Naive thymus-derived CD8-positive, alpha-beta T cell (primary cell): ENCODE measurements around the gene PPM1J. TPM values are rescaled to one million over a fixed set of nuclear protein-coding genes. Genes with fewer than 3 reads are reported as not detected.

ENCODE experiments used
- ATAC-seq, 2 donors: fragments of 150-1000 bp; cut with Tn5 transposase in 1 of 2; sonication (Bioruptor Pico), chemical (Tn5 transposase) in 1 of 2; 1 replicate in 1 of 2; 2 replicates in 1 of 2; pipeline ENCODE4 v1.10.0; 2021; ENCODE audit warnings: mild to moderate bottlenecking in 2 of 2, moderate library complexity in 2 of 2
- POLR2A ChIA-PET: fragments of 350-600 bp; sonication (Branson Sonifier 250); formaldehyde crosslinking; loops from one replicate; lab custom pipeline; 2021; ENCODE audit warnings: antibody characterized with exemption; lab: Charles Lee
- DNase-seq, 10 donors: peaks; one replicate each; pipeline versions ENCODE4 v3.0.0 to v3.0.0-alpha.2; 2020 to 2022
- H3K27ac Mint-ChIP-seq, 10 donors: one replicate each; pipeline ENCODE4 v1.8.0; 2020 to 2022; ENCODE audit warnings: mild to moderate bottlenecking in 10 of 10, mixed read lengths in 10 of 10, moderate library complexity in 4 of 10, inconsistent platforms in 1 of 10
- H3K27me3 Mint-ChIP-seq, 5 donors: one replicate each; pipeline ENCODE4 v1.8.0; 2021 to 2022; ENCODE audit warnings: mixed read lengths in 5 of 5
- H3K36me3 Mint-ChIP-seq, 3 donors: one replicate each; pipeline ENCODE4 v1.8.0; 2020 to 2022; ENCODE audit warnings: mixed read lengths in 3 of 3, mild to moderate bottlenecking in 2 of 3, inconsistent platforms in 1 of 3
- H3K4me1 Mint-ChIP-seq, 4 donors: one replicate each; pipeline ENCODE4 v1.8.0; 2021 to 2022; ENCODE audit warnings: mixed read lengths in 4 of 4
- H3K4me3 Mint-ChIP-seq, 10 donors: one replicate each; pipeline ENCODE4 v1.8.0; 2020 to 2022; ENCODE audit warnings: mild to moderate bottlenecking in 10 of 10, mixed read lengths in 10 of 10, moderate library complexity in 6 of 10, inconsistent platforms in 1 of 10
- H3K9me3 Mint-ChIP-seq, 9 donors: one replicate each; pipeline ENCODE4 v1.8.0; 2020 to 2022; ENCODE audit warnings: mixed read lengths in 9 of 9, mild to moderate bottlenecking in 3 of 9, inconsistent platforms in 1 of 9, moderate library complexity in 1 of 9
- polyA plus RNA-seq, 3 donors: library from polyadenylated mRNA; unstranded; fragments of 300-500 nt; fragmentation: Illumina TruSeq; gene quantifications; one replicate each; pipeline ENCODE4 v1.2.3, GENCODE V29; 2021
- total RNA-seq, 8 experiments: library from RNA in 2 of 8; stranded (reverse) in 2 of 8; gene quantifications; one replicate each; pipeline ENCODE4 v1.2.3 and lab custom pipeline; 2021 to 2026

PPM1J gene
- total and polyA plus RNA-seq, 5 experiments from 2014 or later: 0.44 TPM; not detected in 4

DNA sequence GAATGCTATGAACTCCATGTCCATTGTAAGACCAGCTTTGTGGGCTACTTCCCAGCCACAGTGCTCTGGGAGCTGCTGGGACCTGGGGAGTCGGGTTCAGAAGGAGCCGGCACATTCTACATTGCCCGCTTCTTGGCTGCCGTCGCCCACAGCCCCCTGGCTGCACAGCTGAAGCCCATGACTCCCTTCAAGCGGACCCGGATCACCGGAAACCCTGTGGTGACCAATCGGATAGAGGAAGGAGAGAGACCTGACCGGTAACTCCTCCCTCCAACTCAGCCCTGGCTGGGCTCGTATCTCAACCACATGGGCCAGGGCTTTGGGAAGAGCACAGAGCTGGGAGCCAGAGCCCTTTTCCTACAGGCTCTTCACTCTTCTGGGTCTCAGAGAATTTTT is 25.3 kb downstream of the PPM1J start:
- POLR2A ChIA-PET: interaction anchor here (0.8 kb wide), 1 partner anchor 14 kb away, joined by 3 read pairs; no protein-coding TSS in a partner anchor
- H3K27ac Mint-ChIP-seq: peak overlapping the region in 1 of 10 donors; percentile 15
- peaks cover 7 to 66% (median 17%) of the 10 kb centered on the region in 3 donors for H3K36me3 Mint-ChIP-seq
- peaks cover 6 to 28% (median 16%) of the 10 kb centered on the region in 4 donors for H3K4me1 Mint-ChIP-seq
- no peaks in the 10 kb centered on the region for H3K27me3 Mint-ChIP-seq
- no peak overlapping the region for H3K4me3 Mint-ChIP-seq
- DNase-seq (no peak), ATAC-seq (no peak)
- no peaks in the 10 kb centered on the region for H3K9me3 Mint-ChIP-seq

- H3K27me3 Mint-ChIP-seq: no peaks in the 10 kb centered on the region
- no peak overlapping the region for H3K4me3 Mint-ChIP-seq
- ATAC-seq: no peak
- POLR2A ChIA-PET: no interaction called here
- peak overlapping the region in 1 of 10 donors; percentile 51 for H3K27ac Mint-ChIP-seq
- DNase-seq: no peak
- H3K4me1 Mint-ChIP-seq: peaks cover 6 to 28% (median 16%) of the 10 kb centered on the region in 4 donors
- peaks cover 7 to 65% (median 17%) of the 10 kb centered on the region in 3 donors for H3K36me3 Mint-ChIP-seq
- H3K9me3 Mint-ChIP-seq: no peaks in the 10 kb centered on the region
These were observed 25.8 kb downstream of the PPM1J start for GRCh38 chr1:112689196-112689841.

- Mint-ChIP-seq H3K9me3 (no peaks in the 10 kb centered on the region), H3K27me3 (no peaks in the 10 kb centered on the region), H3K4me1 (peaks cover 6 to 28% (median 16%) of the 10 kb centered on the region in 4 donors), H3K4me3 (peak overlapping the region in 1 of 10 donors; percentile 10), H3K36me3 (peaks cover 7 to 60% (median 17%) of the 10 kb centered on the region in 3 donors), H3K27ac (peak overlapping the region in 4 of 10 donors; percentile 35 to 78 (median 50))
- POLR2A ChIA-PET: no interaction called here
- no peak for DNase-seq
- no peak for ATAC-seq
These were observed 26.3 kb downstream of the PPM1J start for GRCh38 chr1:112688781-112689193.

- Mint-ChIP-seq H3K36me3 (peaks cover 7 to 57% (median 14%) of the 10 kb centered on the region in 3 donors), H3K4me3 (peak overlapping the region in 1 of 10 donors; percentile 34), H3K27ac (peak overlapping the region in 5 of 10 donors; percentile 4 to 78 (median 56)), H3K27me3 (no peaks in the 10 kb centered on the region), H3K4me1 (peaks cover 6 to 28% (median 17%) of the 10 kb centered on the region in 4 donors), H3K9me3 (no peaks in the 10 kb centered on the region)
- POLR2A ChIA-PET: no interaction called here
- ATAC-seq (no peak), DNase-seq (no peak)
These were observed 27.2 kb downstream of the PPM1J start for GRCh38 chr1:112687785-112688496.

GRCh38 chr1:112687361-112687760 is 27.8 kb downstream of the PPM1J start:
- H3K4me1 Mint-ChIP-seq: peaks cover 6 to 28% (median 19%) of the 10 kb centered on the region in 4 donors
- peaks cover 7 to 55% (median 14%) of the 10 kb centered on the region in 3 donors for H3K36me3 Mint-ChIP-seq
- H3K27me3 Mint-ChIP-seq: no peaks in the 10 kb centered on the region
- ATAC-seq: no peak
- POLR2A ChIA-PET: no interaction called here
- peak overlapping the region in 1 of 10 donors; percentile 22 for H3K27ac Mint-ChIP-seq
- H3K4me3 Mint-ChIP-seq: no peak overlapping the region
- no peaks in the 10 kb centered on the region for H3K9me3 Mint-ChIP-seq
- DNase-seq: no peak

- H3K27ac Mint-ChIP-seq: peak overlapping the region in 4 of 10 donors; percentile 7 to 48 (median 30)
- no peak overlapping the region for H3K4me3 Mint-ChIP-seq
- H3K27me3 Mint-ChIP-seq: no peaks in the 10 kb centered on the region
- DNase-seq (no peak), ATAC-seq (no peak)
- no peaks in the 10 kb centered on the region for H3K9me3 Mint-ChIP-seq
- POLR2A ChIA-PET: no interaction called here
- H3K36me3 Mint-ChIP-seq: peaks cover 2 to 50% (median 11%) of the 10 kb centered on the region in 3 donors
- H3K4me1 Mint-ChIP-seq: peaks cover 6 to 30% (median 19%) of the 10 kb centered on the region in 4 donors
These were observed 28.3 kb downstream of the PPM1J start for GRCh38 chr1:112686835-112687234.

DNA sequence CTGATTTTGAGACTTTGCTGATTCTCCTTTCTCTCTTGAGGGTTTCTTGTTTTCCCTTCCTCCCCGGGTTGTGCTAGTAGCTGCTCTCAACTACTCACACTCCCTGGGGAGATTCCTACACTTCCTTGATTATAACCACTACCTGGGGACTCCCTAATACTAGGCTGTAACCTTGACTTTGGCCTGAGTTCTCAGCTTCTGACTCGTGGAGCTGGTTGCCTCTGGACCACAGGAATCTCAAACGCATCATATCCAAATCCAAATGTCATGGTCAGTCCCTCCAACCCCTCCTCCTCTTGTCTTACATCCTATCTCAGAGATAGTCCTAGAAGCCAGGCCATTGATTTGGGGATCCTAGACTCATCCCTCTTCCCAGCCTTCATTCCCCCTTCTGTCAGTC is 28.7 kb downstream of the PPM1J start:
- no peaks in the 10 kb centered on the region for H3K27me3 Mint-ChIP-seq

GRCh38 chr1:112685913-112686312 is 29.2 kb downstream of the PPM1J start:
- POLR2A ChIA-PET: interaction anchor here (1.4 kb wide), 1 partner anchor 11 kb away, joined by 3 read pairs; the partner anchor contains the start of gene MOV10
- H3K4me3 Mint-ChIP-seq: no peak overlapping the region

More for the DNA sequence above, 28.7 kb downstream of the PPM1J start:
- no peak overlapping the region for H3K4me3 Mint-ChIP-seq
- ATAC-seq (no peak), DNase-seq (no peak)
- peaks cover 0 to 48% (median 7%) of the 10 kb centered on the region in 3 donors for H3K36me3 Mint-ChIP-seq
- POLR2A ChIA-PET: interaction anchor here (1.4 kb wide), 1 partner anchor 11 kb away, joined by 3 read pairs; the partner anchor contains the start of gene MOV10
- peaks cover 6 to 30% (median 19%) of the 10 kb centered on the region in 4 donors for H3K4me1 Mint-ChIP-seq
- H3K27ac Mint-ChIP-seq: peak overlapping the region in 3 of 10 donors; percentile 43 to 48 (median 43)
- no peaks in the 10 kb centered on the region for H3K9me3 Mint-ChIP-seq

GRCh38 chr1:112678605-112679004 is 36.5 kb downstream of the PPM1J start:
- Mint-ChIP-seq H3K27ac (peak overlapping the region in 2 of 10 donors; percentile 0 to 56), H3K27me3 (no peaks in the 10 kb centered on the region), H3K4me3 (peak overlapping the region in 1 of 10 donors; percentile 8), H3K4me1 (peaks cover 40 to 63% (median 51%) of the 10 kb centered on the region in 4 donors), H3K36me3 (peaks cover 0 to 14% (median 12%) of the 10 kb centered on the region in 3 donors), H3K9me3 (peaks cover 0 to 3% (median 0%) of the 10 kb centered on the region in 9 donors)
- ATAC-seq: no peak
- DNase-seq: no peak
- POLR2A ChIA-PET: no interaction called here

More at GRCh38 chr1:112685913-112686312, 29.2 kb downstream of the PPM1J start:
- H3K27ac Mint-ChIP-seq: no peak overlapping the region
- ATAC-seq: no peak
- no peaks in the 10 kb centered on the region for H3K27me3 Mint-ChIP-seq
- H3K4me1 Mint-ChIP-seq: peaks cover 6 to 30% (median 19%) of the 10 kb centered on the region in 4 donors
- H3K36me3 Mint-ChIP-seq: peaks cover 0 to 46% (median 10%) of the 10 kb centered on the region in 3 donors
- no peaks in the 10 kb centered on the region for H3K9me3 Mint-ChIP-seq
- DNase-seq: no peak

DNA sequence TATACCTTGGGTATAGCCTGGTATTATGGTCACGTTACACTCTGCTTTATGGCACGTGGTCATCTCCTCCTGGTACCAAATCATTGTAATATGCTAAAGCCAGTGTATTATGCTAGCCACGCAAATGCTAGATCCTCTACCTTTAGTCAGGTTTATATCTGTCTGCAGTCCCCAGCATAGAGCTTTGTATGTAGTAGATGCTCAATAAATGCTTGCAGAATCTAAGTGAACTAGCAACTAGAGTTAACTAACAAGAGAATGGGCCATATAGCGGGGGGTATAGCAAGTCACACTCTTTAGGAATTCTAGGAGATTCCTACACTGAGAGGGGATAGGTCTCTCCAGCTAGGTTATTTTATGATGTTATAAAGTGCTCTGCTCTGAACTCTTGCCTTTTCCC is 37.6 kb downstream of the PPM1J start:
- peaks cover 0 to 3% (median 0%) of the 10 kb centered on the region in 9 donors for H3K9me3 Mint-ChIP-seq
- POLR2A ChIA-PET: no interaction called here
- no peak overlapping the region for H3K4me3 Mint-ChIP-seq
- DNase-seq (no peak), ATAC-seq (no peak)
- H3K36me3 Mint-ChIP-seq: peaks cover 0 to 12% (median 9%) of the 10 kb centered on the region in 3 donors
- peaks cover 45 to 63% (median 58%) of the 10 kb centered on the region in 4 donors for H3K4me1 Mint-ChIP-seq
- no peaks in the 10 kb centered on the region for H3K27me3 Mint-ChIP-seq
- H3K27ac Mint-ChIP-seq: peak overlapping the region in 3 of 10 donors; percentile 20 to 35 (median 29)

GRCh38 chr1:112676543-112676942 is 38.6 kb downstream of the PPM1J start:
- peak overlapping the region in 9 of 10 donors; percentile 7 to 88 (median 61) for H3K27ac Mint-ChIP-seq
- no peak for ATAC-seq
- no peaks in the 10 kb centered on the region for H3K27me3 Mint-ChIP-seq
- peak overlapping the region; percentile 78 to 98 (median 84) for H3K4me3 Mint-ChIP-seq
- H3K36me3 Mint-ChIP-seq: peaks cover 0 to 12% (median 10%) of the 10 kb centered on the region in 3 donors
- POLR2A ChIA-PET: no interaction called here
- peaks cover 45 to 63% (median 57%) of the 10 kb centered on the region in 4 donors for H3K4me1 Mint-ChIP-seq
- H3K9me3 Mint-ChIP-seq: peaks cover 0 to 3% (median 0%) of the 10 kb centered on the region in 9 donors
- no peak for DNase-seq

DNA sequence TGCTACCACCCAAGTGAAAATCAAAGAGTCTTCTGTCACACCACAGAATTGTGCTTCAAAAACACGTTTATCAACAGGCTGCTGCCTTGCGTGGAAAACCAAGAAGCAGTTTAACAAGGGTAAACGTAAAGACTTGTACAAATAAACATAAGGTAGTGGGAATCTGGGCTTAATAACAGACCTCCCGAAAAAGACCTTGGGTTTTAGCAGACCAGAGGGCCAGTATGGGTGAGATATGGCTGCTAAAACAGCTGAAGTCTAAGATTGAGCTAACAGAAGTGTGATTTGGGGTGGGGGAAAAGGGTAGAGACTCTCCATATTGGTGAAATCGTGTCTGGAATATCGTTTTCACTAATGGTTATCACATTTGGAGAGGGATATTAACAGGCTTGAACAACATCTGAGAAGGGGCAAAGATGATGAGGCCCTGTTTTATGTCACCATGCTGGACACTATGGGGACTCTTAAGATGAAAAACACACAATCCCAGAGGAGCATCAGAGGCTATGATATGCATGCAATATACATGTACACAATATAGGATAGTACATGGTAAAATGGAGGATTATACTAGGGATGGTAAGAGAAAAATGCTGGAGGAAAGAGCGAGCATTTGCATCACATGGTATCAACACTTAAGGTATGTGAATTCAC is 39.3 kb downstream of the PPM1J start:
- ATAC-seq: no peak
- peaks cover 0 to 14% (median 10%) of the 10 kb centered on the region in 3 donors for H3K36me3 Mint-ChIP-seq
- POLR2A ChIA-PET: interaction anchor here (0.6 to 3.9 kb wide), 9 partner anchors 14 to 57 kb away, joined by 3 to 61 read pairs (median 5); partner anchors contain the start of genes CAPZA1, PPM1J and ST7L
- H3K4me1 Mint-ChIP-seq: peaks cover 47 to 63% (median 56%) of the 10 kb centered on the region in 4 donors
- H3K9me3 Mint-ChIP-seq: peaks cover 0 to 3% (median 0%) of the 10 kb centered on the region in 9 donors
- no peak for DNase-seq
- H3K27me3 Mint-ChIP-seq: no peaks in the 10 kb centered on the region
- H3K27ac Mint-ChIP-seq: peak overlapping the region; percentile 59 to 94 (median 87)
- H3K4me3 Mint-ChIP-seq: peak overlapping the region; percentile 78 to 98 (median 84)
